MM.1S (cell line): ENCODE measurements around the gene GNAQ.

Experiments
- CTCF ChIP-seq: fragments of 300-600 bp; sonication (generic); IDR thresholded peaks from 2 replicates; pipeline ENCODE4 v1.5.1; 2016; ENCODE audit warnings: antibody characterized with exemption, low read length, mixed read lengths
- EZH2 ChIP-seq: fragments of 300-600 bp; sonication (generic); optimal IDR thresholded peaks from 2 replicates; pipeline ENCODE3; 2017; ENCODE audit warnings: low read depth, mild to moderate bottlenecking, antibody characterized with exemption, low read length, mixed read lengths
- EZH2phosphoT487 ChIP-seq: fragments of 300-600 bp; sonication (generic); IDR thresholded peaks from 2 replicates; pipeline ENCODE4 v1.6.1; 2018; ENCODE audit warnings: antibody characterized with exemption, low read length

- no peak for TF ChIP-seq EZH2
- no peak for TF ChIP-seq CTCF
- TF ChIP-seq EZH2phosphoT487: no peak
Measured at GRCh38 chr9:77765781-77766259, 265.8 kb downstream of the GNAQ start.
